NT2/D1 (cell line): ENCODE results near the gene ATP13A2.

ENCODE experiments used
- YY1 ChIP-seq: IDR thresholded peaks from 2 replicates; pipeline ENCODE4 v1.6.1; 2011; ENCODE audit not compliant: insufficient read length, insufficient read depth
- ZNF274 ChIP-seq: IDR thresholded peaks from 2 replicates; pipeline ENCODE4 v1.6.1; 2011; ENCODE audit warnings: mild to moderate bottlenecking, low read depth, low read length

- TF ChIP-seq YY1 (no peak), ZNF274 (no peak)
Observed at GRCh38 chr1:17007121-17007520, 4.6 kb downstream of the ATP13A2 start.
